ENCODE data around the gene IRX5.

The IRX5 gene

GRCh38 chr16:54952195-54952594 lies 21.5 kb downstream of the IRX5 start:
- no peak for DNase-seq (ENCODE audit: low spot score)

- DNase-seq (ENCODE audit: low spot score): no peak
Observed at GRCh38 chr16:54953461-54953860, 22.8 kb downstream of the IRX5 start.

GRCh38 chr16:54954220-54954619 lies 23.6 kb downstream of the IRX5 start:
- DNase-seq (ENCODE audit: low spot score): no peak

GRCh38 chr16:54955757-54956156 lies 25.1 kb downstream of the IRX5 start:
- DNase-seq (ENCODE audit: low spot score): no peak

- DNase-seq (ENCODE audit: low spot score): no peak
Observed at GRCh38 chr16:54957403-54958166, 26.9 kb downstream of the IRX5 start.

GRCh38 chr16:54962045-54962444 lies 31.4 kb downstream of the IRX5 start:
- DNase-seq (ENCODE audit: low spot score): no peak

- DNase-seq (ENCODE audit: low spot score): no peak
Observed at GRCh38 chr16:54964239-54964638, 33.6 kb downstream of the IRX5 start.

GRCh38 chr16:54965464-54965863 lies 34.8 kb downstream of the IRX5 start:
- DNase-seq (ENCODE audit: low spot score): no peak

GRCh38 chr16:54968011-54968410 lies 37.3 kb downstream of the IRX5 start:
- DNase-seq (ENCODE audit: low spot score): no peak

GRCh38 chr16:54968784-54969183 lies 38.1 kb downstream of the IRX5 start:
- no peak for DNase-seq (ENCODE audit: low spot score)

GRCh38 chr16:54970016-54970415 lies 39.4 kb downstream of the IRX5 start:
- no peak for DNase-seq (ENCODE audit: low spot score)

GRCh38 chr16:54974367-54974766 lies 43.7 kb downstream of the IRX5 start:
- DNase-seq (ENCODE audit: low spot score): no peak

- DNase-seq (ENCODE audit: low spot score): no peak
Observed at GRCh38 chr16:54976651-54977200, 46.1 kb downstream of the IRX5 start.

GRCh38 chr16:54977211-54977610 lies 46.5 kb downstream of the IRX5 start:
- no peak for DNase-seq (ENCODE audit: low spot score)

- no peak for DNase-seq (ENCODE audit: low spot score)
Observed at GRCh38 chr16:54980821-54981220, 50.2 kb downstream of the IRX5 start.

Measured in Ammon's horn (tissue), 1 donor.